Measurements from ENCODE around the gene RUSF1. TPM values are rescaled to one million over a fixed set of nuclear protein-coding genes. Genes with fewer than 3 reads are reported as not detected.
"Not testable (repeated sequence)": the region's sequence is repeated elsewhere in the genome, so short reads cannot be mapped to it uniquely, and the experiment has no call there.

Gene RUSF1
- polyA plus RNA-seq, 1 donor = 45.5 TPM

GRCh38 chr16:31452631-31453106 is 55.5 kb downstream of the RUSF1 start:
- no peak for DNase-seq (ENCODE audit: low read depth)

- no peak for DNase-seq (ENCODE audit: low read depth)
Observed at GRCh38 chr16:31451681-31452351, 56.4 kb downstream of the RUSF1 start.

- no peak for DNase-seq (ENCODE audit: low read depth)
Observed at GRCh38 chr16:31451201-31451600, 57.0 kb downstream of the RUSF1 start.

- not testable (repeated sequence) for DNase-seq (ENCODE audit: low read depth)
Observed at GRCh38 chr16:31445931-31446330, 62.3 kb downstream of the RUSF1 start.

GRCh38 chr16:31441956-31442355 is 66.2 kb downstream of the RUSF1 start:
- no peak for DNase-seq (ENCODE audit: low read depth)

GRCh38 chr16:31440516-31441184 is 67.5 kb downstream of the RUSF1 start:
- DNase-seq (ENCODE audit: low read depth) = no peak

- DNase-seq (ENCODE audit: low read depth) = no peak
Observed at GRCh38 chr16:31439519-31439918, 68.7 kb downstream of the RUSF1 start.

Other genes with a start within 250 kb of the RUSF1 start
- 3.2 TPM for gene ITGAM, start 248.4 kb downstream of the RUSF1 start, polyA plus RNA-seq (ENCODE audit: insufficient read length)
- 0.81 TPM for gene ITGAX, start 153.2 kb downstream of the RUSF1 start, polyA plus RNA-seq (ENCODE audit: insufficient read length)
- 0.78 TPM for gene ITGAD, start 115.1 kb downstream of the RUSF1 start, polyA plus RNA-seq (ENCODE audit: insufficient read length)
- gene COX6A2, start 80.0 kb downstream of the RUSF1 start, polyA plus RNA-seq (ENCODE audit: insufficient read length) = 334 TPM
- gene ZNF843, start 65.6 kb downstream of the RUSF1 start, polyA plus RNA-seq (ENCODE audit: insufficient read length) = 2.4 TPM
- 8.2 TPM for gene ARMC5, start 48.9 kb downstream of the RUSF1 start, polyA plus RNA-seq (ENCODE audit: insufficient read length)
- gene TGFB1I1, start 36.2 kb downstream of the RUSF1 start, polyA plus RNA-seq (ENCODE audit: insufficient read length) = 105 TPM
- gene SLC5A2, start 25.3 kb downstream of the RUSF1 start, polyA plus RNA-seq (ENCODE audit: insufficient read length) = 6.2 TPM
- gene AHSP, start 19.5 kb upstream of the RUSF1 start, polyA plus RNA-seq (ENCODE audit: insufficient read length) = 12.3 TPM